Stimulated activated CD8-positive, alpha-beta memory T cell treated with anti-CD3 and anti-CD28 coated beads, Interleukin-15, amount 100 ng/mL, for 48 hours (primary cell): Measurements from ENCODE around the gene CFAP210.
"Not testable (repeated sequence)": the region's sequence is repeated elsewhere in the genome, so short reads cannot be mapped to it uniquely, and the experiment has no call there.

Experiments
- DNase-seq, 2 donors: peaks; one replicate each; pipeline ENCODE4 v3.0.0-alpha.2; 2020; ENCODE audit warnings: low read depth in 2 of 2

The CFAP210 gene

GRCh38 chr2:169712791-169713227, 18.6 kb upstream of the CFAP210 start:
- DNase-seq: no peak

DNA sequence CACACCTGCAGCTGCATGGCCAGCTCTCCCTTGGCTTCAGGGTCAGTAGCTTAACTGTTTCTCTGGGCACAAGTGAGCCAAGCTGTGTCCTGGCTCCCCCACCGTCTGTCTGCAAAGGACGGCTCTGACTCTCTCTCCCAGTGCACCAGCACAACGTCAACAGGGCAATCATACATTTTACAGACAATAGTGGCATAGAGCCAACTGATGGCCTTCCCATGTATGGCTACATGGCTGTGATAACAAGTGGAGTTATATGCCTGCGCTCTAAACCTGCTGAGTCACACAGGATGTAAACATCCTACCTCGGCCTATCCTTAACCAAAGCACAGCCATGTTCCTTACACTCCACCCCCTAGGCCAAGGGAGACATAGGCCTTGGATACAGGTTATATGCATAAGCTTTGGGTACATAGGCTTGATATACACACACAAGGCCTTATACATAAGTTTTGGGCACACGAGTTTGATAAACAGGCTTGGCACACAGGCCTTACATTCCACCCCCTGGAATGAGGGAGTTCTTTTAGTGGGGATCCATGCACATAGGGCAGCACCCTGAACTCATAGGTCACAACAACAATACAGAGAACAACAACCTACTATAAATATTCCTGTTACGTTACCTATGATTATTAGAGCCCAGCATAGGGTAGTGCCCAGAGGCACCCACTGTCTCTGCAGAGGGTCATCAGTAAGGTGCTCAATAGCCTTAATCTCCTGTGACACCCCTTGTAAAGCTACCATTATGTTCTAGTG, 17.7 kb upstream of the CFAP210 start:
- no peak for DNase-seq

- DNase-seq: no peak
These were observed 15.8 kb upstream of the CFAP210 start for GRCh38 chr2:169709981-169710380.

DNA sequence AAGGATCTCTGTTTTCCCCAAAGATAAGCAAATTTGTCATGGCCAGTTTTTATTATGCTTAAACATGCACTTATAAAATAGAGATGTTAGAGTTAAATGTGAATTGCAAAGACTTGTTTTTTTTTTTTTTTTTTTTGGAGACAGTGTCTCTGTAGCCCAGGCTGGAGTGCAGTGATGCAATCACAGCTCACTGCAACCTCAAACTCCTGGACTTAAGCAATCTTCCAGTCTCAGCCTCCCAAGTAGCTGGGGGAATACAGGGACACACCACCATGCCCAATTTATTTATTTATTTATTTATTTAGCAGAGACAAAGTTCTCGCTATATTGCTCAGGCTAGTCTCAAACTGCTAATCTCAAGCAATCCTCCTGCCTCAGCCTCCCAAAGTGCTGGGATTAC, 15.1 kb upstream of the CFAP210 start:
- no peak for DNase-seq

DNA sequence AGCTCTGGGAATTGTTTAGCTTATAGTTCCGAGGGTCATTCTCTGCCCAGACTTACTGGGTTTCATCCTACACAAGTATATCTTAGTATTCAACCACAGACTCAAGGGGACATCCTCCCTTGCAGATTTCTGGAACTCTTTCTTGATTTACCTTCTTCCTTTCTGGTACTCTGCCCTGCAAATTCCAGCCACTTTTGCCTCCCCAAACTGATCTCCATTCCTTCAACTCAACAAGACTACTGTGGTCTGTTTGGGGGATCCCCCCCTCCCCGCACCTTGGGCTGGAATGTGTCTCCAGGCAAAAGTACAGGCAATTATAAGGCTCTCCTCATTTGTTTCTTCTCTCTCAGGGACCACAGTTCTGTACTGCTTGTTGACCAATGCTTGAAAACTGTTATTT, 13.4 kb upstream of the CFAP210 start:
- no peak for DNase-seq

DNA sequence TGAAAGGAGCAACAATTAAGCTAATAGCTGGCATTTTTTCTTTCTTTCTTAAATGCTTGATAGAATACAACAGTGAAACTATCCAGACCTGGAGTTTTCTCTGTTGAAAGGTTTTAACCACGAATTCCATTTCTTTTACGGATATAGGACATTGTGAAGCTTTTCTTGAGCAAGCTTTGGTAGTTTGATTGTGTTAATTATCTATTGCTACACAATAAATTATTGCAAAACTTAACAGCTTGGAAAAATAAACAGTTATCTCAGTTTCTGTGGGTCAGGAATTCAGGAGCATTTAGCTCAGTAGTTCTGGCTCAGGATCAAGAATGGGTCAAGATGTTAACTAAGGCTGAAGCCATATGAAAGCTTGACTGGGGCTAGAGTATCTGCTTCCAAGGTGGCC, 11.7 kb upstream of the CFAP210 start:
- no peak for DNase-seq

GRCh38 chr2:169704160-169704708, 10.0 kb upstream of the CFAP210 start:
- DNase-seq: no peak

DNA sequence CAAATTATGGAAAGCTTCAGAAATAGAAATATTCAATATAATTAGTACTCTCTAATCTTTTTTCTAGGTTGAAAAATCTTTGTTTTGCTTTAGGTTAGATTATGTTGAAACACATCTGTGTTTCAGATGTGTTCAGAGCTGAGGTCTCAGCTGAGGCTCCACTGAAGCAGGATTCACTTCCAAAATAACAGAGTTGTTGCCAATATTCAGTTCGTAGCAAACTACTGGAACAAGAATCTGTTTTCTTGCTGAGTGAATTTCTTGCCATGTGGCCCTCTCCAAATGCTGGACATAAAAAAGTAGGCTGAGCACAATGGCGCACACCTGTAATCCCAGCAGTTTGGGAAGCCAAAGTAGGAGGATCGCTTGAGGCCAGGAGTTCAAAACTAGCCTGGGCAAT, 8.8 kb upstream of the CFAP210 start:
- DNase-seq: no peak

DNA sequence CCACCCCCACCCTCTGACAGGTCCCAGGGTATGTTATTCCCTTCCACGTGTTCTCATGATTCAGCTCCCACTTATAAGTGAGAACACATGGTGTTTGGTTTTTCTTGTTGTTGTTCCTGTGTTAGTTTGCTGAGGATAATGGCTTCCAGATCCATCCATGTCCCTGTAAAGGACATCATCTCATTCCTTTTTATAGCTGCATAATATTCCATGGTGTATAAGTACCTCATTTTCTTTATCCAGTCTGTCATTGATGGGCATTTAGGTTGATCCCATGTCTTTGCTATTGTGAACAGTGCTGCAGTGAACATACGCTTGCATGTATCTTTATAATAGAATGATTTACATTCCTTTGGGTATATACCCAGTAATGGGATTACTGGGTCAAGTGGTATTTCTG, 5.0 kb upstream of the CFAP210 start:
- DNase-seq: not testable (repeated sequence)

GRCh38 chr2:169696381-169696780, 2.2 kb upstream of the CFAP210 start:
- DNase-seq: no peak

- DNase-seq: no peak
These were observed 672 bp upstream of the CFAP210 start for GRCh38 chr2:169694894-169695260.

GRCh38 chr2:169693360-169693759, 845 bp downstream of the CFAP210 start:
- no peak for DNase-seq

DNA sequence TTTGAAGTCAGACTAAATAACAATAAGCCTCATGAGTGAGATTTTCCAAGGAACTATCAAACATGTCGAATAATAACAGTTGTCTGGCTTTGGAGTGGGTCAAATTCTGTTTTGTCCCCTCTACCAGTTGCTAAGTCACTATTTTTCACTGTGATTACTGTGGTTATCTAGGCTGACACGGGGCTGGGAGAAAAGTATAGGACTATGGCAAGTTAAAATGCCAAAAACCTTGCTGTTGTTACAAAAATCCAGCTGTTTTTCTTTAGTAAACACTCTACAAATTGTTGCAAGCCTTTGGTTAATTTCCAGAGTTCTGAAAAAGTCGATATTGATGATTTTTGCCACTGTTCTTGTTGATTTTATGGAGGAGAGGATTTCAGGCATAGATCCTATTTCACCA, 1.5 kb downstream of the CFAP210 start:
- DNase-seq: no peak

DNA sequence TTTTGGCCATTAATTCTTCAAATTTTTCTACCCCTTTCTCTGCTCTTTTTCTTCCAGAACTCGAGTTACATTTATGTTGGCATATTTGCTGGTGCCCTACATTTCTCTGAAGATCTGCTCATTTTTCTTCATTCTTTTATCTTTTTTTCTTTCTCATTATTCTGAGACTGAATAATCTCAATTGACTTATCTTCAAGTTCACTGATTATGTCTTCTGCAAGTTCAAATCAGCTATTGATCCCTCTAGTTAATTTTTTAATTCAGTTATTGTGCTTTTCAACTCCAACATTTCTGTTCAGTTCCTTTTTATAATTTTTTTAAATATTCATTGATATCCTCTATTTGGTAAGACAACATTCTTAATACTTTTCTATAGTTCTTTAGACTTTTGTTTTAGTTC, 3.2 kb downstream of the CFAP210 start:
- DNase-seq: no peak

DNA sequence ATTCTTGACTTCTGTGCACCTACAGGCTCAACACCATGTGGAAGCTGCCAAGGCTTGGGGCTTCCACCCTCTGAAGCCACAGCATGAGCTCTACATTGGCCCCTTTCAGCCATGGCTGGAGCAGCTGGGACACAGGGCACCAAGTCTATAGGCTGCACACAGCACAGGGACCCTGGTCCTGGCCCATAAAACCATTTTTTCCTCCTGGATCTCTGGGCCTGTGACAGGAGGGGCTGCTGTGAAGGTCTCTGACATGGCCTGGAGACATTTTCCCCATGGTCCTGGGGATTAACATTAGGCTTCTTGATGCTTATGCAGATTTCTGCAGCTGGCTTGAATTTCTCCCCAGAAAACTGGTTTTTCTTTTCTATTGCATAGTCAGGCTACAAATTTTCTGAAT, 6.3 kb downstream of the CFAP210 start:
- DNase-seq: not testable (repeated sequence)

GRCh38 chr2:169686825-169687224, 7.4 kb downstream of the CFAP210 start:
- not testable (repeated sequence) for DNase-seq

DNA sequence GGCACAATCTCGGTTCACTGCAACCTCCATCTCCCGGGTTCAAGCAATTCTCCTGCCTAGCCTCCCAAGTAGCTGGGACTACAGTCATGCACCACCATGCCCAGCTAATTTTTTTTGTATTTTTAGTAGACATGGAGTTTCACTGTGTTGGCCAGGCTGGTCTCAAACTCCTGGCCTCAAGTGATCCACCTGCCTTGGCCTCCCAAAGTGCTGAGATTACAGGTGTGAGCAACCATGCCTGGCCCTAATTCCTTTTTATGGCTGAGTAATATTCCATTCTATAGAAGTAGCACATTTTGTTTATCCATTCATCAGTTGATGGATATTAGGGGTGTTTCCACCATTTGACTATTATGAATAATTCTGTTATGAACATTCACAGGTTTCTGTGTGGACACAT, 9.5 kb downstream of the CFAP210 start:
- not testable (repeated sequence) for DNase-seq

DNA sequence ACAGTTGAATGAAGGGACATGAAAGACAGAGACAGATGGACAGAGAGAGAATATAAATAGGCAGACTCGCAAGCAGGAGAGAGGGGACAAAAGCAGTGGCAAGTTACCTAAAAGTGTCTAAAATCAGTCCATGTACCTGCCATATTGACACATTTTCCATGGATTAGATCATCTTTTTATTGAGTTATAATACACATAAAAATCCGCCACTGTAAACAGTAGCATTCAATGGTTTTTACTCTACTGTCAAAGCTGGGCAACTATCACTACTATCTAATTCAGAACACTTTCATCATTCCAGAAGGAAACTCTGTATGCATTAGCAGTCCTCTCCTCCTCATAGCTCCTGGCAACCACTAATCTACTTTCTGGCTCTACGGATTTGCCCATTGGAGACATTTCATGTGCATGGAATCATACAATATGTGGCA, 10.1 kb downstream of the CFAP210 start:
- DNase-seq: no peak

GRCh38 chr2:169683425-169684134, 10.6 kb downstream of the CFAP210 start:
- no peak for DNase-seq

- DNase-seq: peak in 1 of 2 donors; percentile 3
These were observed 11.2 kb downstream of the CFAP210 start for GRCh38 chr2:169683054-169683424.

GRCh38 chr2:169676850-169677249, 17.4 kb downstream of the CFAP210 start:
- DNase-seq: no peak

DNA sequence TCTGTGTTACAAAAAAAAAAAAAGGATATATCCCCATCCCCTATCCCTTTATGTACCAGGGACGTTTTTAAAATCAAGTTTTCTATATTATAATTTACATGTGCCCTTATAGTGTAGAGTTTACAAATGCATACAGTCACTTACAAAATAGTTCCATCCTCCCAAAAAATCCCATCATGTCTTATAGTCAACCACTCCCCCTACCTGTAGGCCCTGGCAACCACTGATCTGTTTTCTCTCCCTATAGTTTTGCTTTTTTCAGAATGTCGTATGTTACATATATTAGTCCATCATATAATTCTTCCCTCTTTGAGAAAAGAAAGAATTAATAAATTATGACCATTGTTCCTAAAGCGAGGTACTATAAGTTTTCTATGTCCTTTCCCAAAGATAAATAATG, 17.8 kb downstream of the CFAP210 start:
- no peak for DNase-seq

- no peak for DNase-seq
These were observed 20.3 kb downstream of the CFAP210 start for GRCh38 chr2:169673921-169674320.
